Dermis blood vessel endothelial cell (primary cell): ENCODE data around the gene CELA3B. TPM values are rescaled to one million over a fixed set of nuclear protein-coding genes. Genes with fewer than 3 reads are reported as not detected.
A peak's percentile ranks its signal among the peaks of the same experiment; 100 is the strongest.
"Not testable (repeated sequence)": the region's sequence is repeated elsewhere in the genome, so short reads cannot be mapped to it uniquely, and the experiment has no call there.

Experiments
- DNase-seq: peaks from one replicate; pipeline ENCODE4 v3.0.0; 2010
- total RNA-seq: library from RNA; depleted of rRNA; stranded (reverse); fragments of >200 nt; gene quantifications from 2 replicates; pipeline ENCODE4 v1.2.3, GENCODE V29; 2014

The CELA3B gene
- total RNA-seq, 1 donor from 2014 or later, result not detected

DNA sequence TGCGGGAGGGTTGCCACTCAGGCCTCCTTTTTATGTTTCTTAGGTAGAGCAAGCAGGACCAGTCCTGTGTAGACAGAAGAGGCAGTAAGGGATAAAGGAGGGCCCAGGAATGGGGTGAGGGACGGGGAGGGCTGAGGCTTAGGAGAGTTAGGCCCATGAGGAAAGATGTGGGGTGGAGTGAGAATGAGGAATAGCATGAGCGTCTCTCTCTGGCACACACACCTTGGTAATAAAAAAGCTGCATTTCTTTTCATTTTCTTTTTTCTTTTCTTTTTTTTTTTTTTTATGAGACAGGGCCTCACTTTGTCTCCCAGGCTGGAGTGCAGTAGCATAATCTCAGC lies 32.1 kb upstream of the CELA3B start:
- DNase-seq, result no peak

GRCh38 chr1:21946836-21947587 lies 29.8 kb upstream of the CELA3B start:
- DNase-seq, result peak; percentile 76

GRCh38 chr1:21950734-21951133 lies 26.1 kb upstream of the CELA3B start:
- DNase-seq, result no peak

DNA sequence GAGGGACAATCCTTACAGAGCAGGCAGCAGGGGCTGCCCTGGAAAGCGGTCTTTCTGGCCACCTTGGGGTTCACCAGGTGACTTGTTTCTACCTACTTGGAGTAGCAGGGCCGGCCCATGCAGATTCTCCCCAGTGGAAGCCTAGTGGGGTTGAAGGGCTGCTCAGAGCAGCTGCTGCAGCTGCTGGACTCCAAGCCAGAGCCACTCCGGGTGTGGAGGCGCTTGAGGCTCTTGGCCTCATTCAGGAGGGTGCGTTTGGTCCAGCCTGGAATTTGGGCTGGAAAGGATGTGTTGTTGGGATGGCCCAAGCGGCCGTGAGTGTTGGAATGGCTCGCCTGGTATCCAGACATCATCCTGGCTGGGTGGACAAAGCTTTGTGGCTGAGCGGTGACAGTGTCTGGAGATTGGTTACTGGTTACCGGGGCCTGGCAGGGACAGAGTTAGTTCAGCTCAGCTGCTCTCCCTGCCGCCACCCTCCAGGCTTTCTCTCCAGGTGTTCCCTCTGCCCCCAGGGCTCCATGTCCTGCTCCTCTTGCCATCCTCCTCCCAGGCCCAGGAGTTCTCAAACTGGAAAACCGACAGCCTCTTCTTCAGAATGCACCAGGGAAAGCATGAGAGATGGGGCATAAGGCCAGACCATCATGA lies 25.5 kb upstream of the CELA3B start:
- DNase-seq, result no peak

GRCh38 chr1:21952786-21953520 lies 23.9 kb upstream of the CELA3B start:
- DNase-seq, result no peak

GRCh38 chr1:21955058-21955457 lies 21.8 kb upstream of the CELA3B start:
- no peak for DNase-seq

DNA sequence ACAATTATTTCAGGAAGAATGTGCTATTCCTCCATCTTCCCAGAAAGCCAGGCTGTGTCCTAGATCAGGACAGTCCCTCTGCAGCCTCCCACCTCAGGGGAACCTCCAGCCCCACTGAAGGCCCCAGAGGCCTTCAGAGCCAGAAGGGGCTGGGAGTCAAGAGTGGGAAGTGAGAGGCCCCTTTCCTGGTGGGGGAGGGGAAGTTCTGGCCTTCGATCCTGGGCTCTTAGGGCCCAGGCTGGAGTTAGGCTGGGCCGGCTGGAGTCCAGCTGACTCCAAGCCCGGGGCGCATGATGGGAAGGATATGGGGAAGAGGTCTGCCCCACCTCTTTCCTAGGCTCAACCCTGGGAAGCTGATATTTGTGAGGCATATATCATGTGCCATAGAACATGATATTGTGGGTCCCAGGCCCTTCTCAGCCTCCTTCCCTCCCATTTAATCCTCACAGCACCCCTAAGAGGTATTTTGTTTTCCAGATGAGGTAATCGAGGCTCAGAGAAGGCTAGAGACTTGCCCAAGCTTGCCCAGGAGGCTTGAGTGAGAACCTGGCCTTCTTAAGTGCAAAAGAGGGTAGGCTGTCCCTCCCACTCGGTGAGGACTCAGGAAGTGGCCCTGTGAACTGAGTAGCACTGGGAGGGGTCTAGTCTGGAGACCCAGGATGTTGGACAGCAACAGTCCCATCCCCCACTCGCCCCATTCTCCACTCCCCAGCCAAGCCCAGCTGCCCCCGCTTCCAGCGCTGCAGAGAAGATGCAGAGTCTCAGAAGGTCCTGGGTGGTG lies 21.1 kb upstream of the CELA3B start:
- DNase-seq, result no peak

DNA sequence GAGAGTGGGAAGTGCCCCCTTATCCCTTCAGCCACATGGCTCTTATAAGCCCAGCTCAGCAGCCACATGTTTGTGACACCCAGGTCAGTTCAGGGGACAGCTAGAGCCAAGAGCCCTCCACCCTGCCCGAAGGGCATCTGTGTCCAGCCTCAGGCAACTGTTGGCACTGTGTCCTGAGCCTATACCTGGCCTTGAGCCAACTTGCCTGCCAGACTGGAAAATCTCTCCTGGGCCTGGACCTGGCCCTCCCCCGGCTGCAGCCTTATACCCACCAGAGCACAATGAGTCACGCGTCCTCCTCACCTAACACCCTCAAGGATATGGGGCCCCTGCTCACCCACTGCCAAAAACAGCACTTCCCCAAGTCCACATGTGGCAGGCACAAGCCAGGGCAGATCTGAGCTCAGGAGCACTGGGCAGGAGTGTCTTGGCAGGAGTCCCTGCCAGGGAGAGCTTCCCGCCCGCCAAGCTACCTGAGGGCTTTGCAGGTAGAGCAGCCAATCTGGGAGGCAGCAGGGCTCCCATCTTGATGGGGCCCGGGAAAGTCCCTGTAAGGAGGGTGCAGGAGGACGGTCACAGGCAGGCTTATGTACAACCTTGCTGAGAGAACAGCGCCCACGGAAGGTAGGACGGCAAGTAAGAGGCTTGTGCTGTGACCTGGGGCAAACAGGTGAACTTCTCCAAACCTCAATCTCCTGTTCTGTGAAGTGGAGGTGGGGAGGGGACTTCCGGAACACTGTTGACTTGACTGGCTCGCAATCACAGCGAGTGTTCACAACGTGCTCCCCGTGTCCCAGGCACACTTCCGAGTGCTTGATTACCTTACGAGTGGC lies 19.9 kb upstream of the CELA3B start:
- DNase-seq, result peak; percentile 89

- no peak for DNase-seq
These were observed 15.5 kb upstream of the CELA3B start for GRCh38 chr1:21961337-21961736.

DNA sequence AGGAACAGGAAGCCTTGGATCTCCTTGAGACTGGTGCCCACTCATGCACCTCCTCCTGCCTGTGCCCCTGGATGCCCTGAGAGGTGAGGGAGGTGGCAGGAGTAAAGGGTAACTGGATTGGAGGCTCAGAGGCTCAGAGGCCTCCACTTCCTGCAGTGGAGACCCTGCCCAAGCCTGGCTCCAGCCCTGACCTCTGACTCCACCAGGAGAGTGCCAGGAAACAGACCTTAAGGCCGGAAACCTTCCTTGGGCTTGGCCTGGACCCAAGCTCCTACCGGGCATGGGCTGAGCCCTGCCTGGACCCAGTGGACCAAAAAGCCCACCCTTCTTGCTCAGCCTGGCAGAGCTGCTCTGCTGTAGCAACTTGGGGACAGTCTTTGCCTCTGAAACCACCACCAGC lies 15.0 kb upstream of the CELA3B start:
- DNase-seq, result peak; percentile 57

GRCh38 chr1:21963477-21964217 lies 13.2 kb upstream of the CELA3B start:
- peak; percentile 87 for DNase-seq

GRCh38 chr1:21966247-21967000 lies 10.4 kb upstream of the CELA3B start:
- DNase-seq, result no peak

GRCh38 chr1:21967216-21967615 lies 9.6 kb upstream of the CELA3B start:
- not testable (repeated sequence) for DNase-seq

- DNase-seq, result not testable (repeated sequence)
These were observed 7.8 kb upstream of the CELA3B start for GRCh38 chr1:21969066-21969465.

GRCh38 chr1:21970523-21970922 lies 6.3 kb upstream of the CELA3B start:
- not testable (repeated sequence) for DNase-seq

- peak; percentile 56 for DNase-seq
These were observed 3.8 kb upstream of the CELA3B start for GRCh38 chr1:21972973-21973441.

DNA sequence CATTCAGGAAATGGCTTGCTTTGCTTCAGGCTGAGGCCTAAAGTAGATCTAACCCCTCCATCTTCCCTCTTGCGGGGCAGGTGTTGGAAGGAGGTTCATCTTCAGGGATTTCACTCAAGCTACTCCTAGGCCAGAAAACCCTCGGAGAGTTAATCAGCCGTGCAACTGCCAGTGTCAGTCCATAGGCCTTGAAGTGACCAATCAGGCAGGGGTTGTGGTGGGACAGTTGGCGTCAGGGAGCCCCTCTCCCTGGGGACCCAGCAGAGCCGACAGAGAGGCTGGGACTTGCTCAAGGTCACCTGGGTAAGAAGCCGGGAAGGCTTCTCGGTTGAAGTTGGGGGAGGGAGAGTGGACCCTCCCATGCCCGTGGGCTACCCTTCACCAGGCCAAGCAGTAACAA lies 2.9 kb upstream of the CELA3B start:
- not testable (repeated sequence) for DNase-seq

DNA sequence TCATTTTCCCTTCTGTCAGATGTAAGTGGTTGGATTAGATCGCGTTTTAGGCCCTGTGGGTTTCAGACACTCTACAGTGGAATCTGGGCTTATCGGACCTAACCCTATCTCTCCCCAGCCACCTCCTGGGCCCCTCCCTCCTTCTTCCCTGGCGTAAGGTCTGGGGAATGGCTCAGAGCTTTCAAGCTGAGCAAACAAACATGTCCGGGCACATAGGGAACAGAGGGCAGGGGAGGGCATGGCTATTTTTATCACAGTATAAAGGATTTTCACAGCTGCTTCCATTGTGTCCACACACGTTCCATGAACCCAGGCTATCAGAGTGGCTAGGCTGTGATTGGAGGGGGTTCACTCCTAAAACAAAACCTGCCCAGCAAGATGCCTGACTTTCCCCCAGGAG lies 2.1 kb upstream of the CELA3B start:
- DNase-seq, result peak; percentile 91

DNA sequence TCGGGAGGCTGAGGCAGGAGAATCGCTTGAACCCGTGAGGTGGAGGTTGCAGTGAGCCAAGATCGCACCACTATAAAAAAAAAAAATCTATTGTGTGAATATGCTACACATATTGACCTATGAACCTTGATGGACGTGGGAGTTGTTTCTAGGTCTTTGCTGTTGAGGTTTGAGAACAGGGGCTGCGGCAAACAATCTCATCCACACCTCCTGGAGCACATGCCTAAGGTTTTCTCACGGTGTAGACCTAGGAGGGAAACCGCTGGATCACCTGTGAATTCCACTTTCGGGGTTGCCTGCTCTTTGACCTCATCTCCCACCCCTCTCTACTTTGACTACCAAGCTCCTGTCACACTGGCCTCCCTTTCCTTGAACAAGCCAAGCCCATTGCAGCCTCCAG lies 1.5 kb upstream of the CELA3B start:
- not testable (repeated sequence) for DNase-seq

DNA sequence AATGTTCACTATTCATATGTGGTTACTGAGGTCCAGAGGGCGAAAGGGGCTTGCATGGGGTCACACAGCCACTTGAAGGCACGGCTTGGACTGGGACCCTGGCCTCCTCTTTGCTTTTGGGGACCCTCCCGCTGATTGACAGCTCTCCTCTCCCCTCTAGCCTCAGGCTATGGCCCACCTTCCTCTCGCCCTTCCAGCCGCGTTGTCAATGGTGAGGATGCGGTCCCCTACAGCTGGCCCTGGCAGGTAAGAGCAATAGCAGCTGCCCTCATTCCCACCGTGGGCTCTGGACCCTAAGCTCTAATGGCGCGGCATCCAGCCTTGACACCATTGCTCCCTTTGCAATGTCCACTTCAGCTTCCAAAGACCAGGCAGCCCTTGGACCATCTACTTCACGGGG lies 1.4 kb downstream of the CELA3B start:
- DNase-seq, result not testable (repeated sequence)
